ENCODE results near the gene TULP4.
"Not testable (repeated sequence)": the region's sequence is repeated elsewhere in the genome, so short reads cannot be mapped to it uniquely, and the experiment has no call there.

GRCh38 chr6:158348737-158349504 is 36.7 kb downstream of the TULP4 start:
- TF ChIP-seq, protein P1, sequence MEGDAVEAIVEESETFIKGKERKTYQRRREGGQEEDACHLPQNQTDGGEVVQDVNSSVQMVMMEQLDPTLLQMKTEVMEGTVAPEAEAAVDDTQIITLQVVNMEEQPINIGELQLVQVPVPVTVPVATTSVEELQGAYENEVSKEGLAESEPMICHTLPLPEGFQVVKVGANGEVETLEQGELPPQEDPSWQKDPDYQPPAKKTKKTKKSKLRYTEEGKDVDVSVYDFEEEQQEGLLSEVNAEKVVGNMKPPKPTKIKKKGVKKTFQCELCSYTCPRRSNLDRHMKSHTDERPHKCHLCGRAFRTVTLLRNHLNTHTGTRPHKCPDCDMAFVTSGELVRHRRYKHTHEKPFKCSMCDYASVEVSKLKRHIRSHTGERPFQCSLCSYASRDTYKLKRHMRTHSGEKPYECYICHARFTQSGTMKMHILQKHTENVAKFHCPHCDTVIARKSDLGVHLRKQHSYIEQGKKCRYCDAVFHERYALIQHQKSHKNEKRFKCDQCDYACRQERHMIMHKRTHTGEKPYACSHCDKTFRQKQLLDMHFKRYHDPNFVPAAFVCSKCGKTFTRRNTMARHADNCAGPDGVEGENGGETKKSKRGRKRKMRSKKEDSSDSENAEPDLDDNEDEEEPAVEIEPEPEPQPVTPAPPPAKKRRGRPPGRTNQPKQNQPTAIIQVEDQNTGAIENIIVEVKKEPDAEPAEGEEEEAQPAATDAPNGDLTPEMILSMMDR (IDR thresholded peaks at IDR 0.05), result not testable (repeated sequence)
- TF ChIP-seq POLR2A (IDR thresholded peaks at IDR 0.05), result not testable (repeated sequence)

Measured in thyroid gland (tissue), 4 donors.